Stomach (tissue), 9 donors: ENCODE results near the gene TENM4. TPM values are rescaled to one million over a fixed set of nuclear protein-coding genes. Genes with fewer than 3 reads are reported as not detected.

ENCODE experiments used
- DNase-seq, 2 donors: peaks; one replicate each; pipeline versions ENCODE4 v3.0.0 to v3.0.0-alpha.2; 2013 to 2019
- H3K27ac ChIP-seq, 5 donors: fragments of 200-600 bp in 4 of 5; sonication (generic) in 4 of 5; one replicate each; pipeline ENCODE4 v1.5.1; 2013 to 2019; ENCODE audit warnings: mild to moderate bottlenecking in 1 of 5, moderate library complexity in 1 of 5
- H3K27me3 ChIP-seq, 3 donors: fragments of 200-600 bp; sonication (generic); one replicate each; pipeline ENCODE4 v1.5.1; 2017 to 2019; ENCODE audit warnings: mixed run types in 1 of 3
- H3K36me3 ChIP-seq, 4 donors: fragments of 200-600 bp; sonication (generic); 1 replicate in 3 of 4; 2 replicates in 1 of 4; pipeline ENCODE4 v1.5.1; 2016 to 2019
- H3K4me1 ChIP-seq, 4 donors: fragments of 200-600 bp; sonication (generic); one replicate each; pipeline ENCODE4 v1.5.1; 2016 to 2019
- H3K4me3 ChIP-seq, 4 donors: fragments of 200-600 bp; sonication (generic) in 3 of 4; one replicate each; pipeline ENCODE4 v1.5.1; 2016 to 2019; ENCODE audit warnings: mild to moderate bottlenecking in 1 of 4
- H3K9me3 ChIP-seq, 4 donors: fragments of 200-600 bp; sonication (generic); one replicate each; pipeline ENCODE4 v1.5.1; 2016 to 2019
- EP300 ChIP-seq: sonication (generic); formaldehyde crosslinking; IDR thresholded peaks from one replicate; pipeline ENCODE4 v1.6.1; 2017; ENCODE audit warnings: antibody characterized with exemption
- POLR2A ChIP-seq, 4 donors: fragments of 450-650 bp; IDR thresholded peaks; one replicate each; pipeline ENCODE4 v1.6.1; 2016; ENCODE audit warnings: antibody characterized with exemption in 4 of 4, control low read depth in 2 of 4, mild to moderate bottlenecking in 1 of 4, moderate library complexity in 1 of 4
- POLR2AphosphoS5 ChIP-seq, 3 donors: sonication (generic); formaldehyde crosslinking; IDR thresholded peaks; one replicate each; pipeline ENCODE4 v1.6.1; 2016; ENCODE audit warnings: antibody characterized with exemption in 3 of 3
- WGBS, 5 donors: extraction: QIAGEN DNeasy Blood & Tissue Kit in 3 of 5; methylation state at CpG; one replicate each; pipeline versions ENCODE4 v1.1.5 to v1.1.7; 2013 to 2018; 5-methylcytosine and 5-hydroxymethylcytosine counted together
- intact Hi-C: fragments of 100-400 bp; cut with DNase I; formaldehyde crosslinking; loops from one replicate; pipeline ENCODE4 v1.15.1; 2023; ENCODE audit warnings: low total_unique reads
- polyA plus RNA-seq, 3 donors: library from polyadenylated mRNA; stranded (reverse); fragments of 200-250 nt; gene quantifications; one replicate each; pipeline ENCODE4 v1.2.3, GENCODE V29; 2013
- total RNA-seq, 5 donors: library from RNA; depleted of rRNA; stranded (reverse); fragments of >200 nt; gene quantifications; one replicate each; pipeline versions ENCODE4 v1.1.0 to v1.2.3, GENCODE V29; 2014 to 2016
- TF ChIP-seq, protein P1 (sequence below), 7 experiments: fragments of 450-650 bp in 4 of 7; fragments of 200-600 bp in 3 of 7; sonication (generic) in 3 of 7; IDR thresholded peaks; one replicate each; pipeline ENCODE4 v1.5.1; 2016 to 2019; ENCODE audit warnings: antibody characterized with exemption in 7 of 7, control low read depth in 2 of 7, mild to moderate bottlenecking in 1 of 7
- donor health status: healthy with polysubstance abuse.
- donor health status: Bipolar disorder and iron deficiency.
- donor health status: healthy.

Gene TENM4
- total and polyA plus RNA-seq, 8 donors, result 0.06 to 13.2 (median 0.87) TPM; not detected in 1

DNA sequence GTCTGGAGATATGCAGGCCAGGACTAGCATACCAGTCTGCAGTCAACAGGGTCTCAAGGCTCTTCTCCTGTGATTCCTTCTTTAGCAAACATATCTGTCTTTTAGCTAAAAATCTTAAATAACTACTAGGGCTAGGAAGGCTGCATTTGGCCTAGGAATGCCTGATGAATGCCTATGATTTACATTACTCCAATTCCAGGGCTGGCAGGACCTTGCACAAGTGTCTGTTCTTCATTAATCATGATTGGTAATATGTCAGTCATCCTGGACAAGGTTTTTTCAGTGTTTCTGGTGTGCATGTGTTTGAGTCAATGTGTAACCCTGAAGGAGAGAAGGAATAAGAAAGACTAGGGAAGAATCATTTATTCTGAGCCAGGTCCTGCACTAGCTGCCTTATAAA, 585.7 kb downstream of the TENM4 start:
- no peak for DNase-seq
- H3K4me1 ChIP-seq, result no peaks in the 10 kb centered on the region
- H3K27ac ChIP-seq, result no peak overlapping the region
- no peaks in the 10 kb centered on the region for H3K36me3 ChIP-seq
- no peak for TF ChIP-seq EP300
- TF ChIP-seq POLR2AphosphoS5 (IDR thresholded peaks at IDR 0.05), result no peak
- no peak for TF ChIP-seq POLR2A (IDR thresholded peaks at IDR 0.05)
- TF ChIP-seq, protein P1, sequence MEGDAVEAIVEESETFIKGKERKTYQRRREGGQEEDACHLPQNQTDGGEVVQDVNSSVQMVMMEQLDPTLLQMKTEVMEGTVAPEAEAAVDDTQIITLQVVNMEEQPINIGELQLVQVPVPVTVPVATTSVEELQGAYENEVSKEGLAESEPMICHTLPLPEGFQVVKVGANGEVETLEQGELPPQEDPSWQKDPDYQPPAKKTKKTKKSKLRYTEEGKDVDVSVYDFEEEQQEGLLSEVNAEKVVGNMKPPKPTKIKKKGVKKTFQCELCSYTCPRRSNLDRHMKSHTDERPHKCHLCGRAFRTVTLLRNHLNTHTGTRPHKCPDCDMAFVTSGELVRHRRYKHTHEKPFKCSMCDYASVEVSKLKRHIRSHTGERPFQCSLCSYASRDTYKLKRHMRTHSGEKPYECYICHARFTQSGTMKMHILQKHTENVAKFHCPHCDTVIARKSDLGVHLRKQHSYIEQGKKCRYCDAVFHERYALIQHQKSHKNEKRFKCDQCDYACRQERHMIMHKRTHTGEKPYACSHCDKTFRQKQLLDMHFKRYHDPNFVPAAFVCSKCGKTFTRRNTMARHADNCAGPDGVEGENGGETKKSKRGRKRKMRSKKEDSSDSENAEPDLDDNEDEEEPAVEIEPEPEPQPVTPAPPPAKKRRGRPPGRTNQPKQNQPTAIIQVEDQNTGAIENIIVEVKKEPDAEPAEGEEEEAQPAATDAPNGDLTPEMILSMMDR (IDR thresholded peaks at IDR 0.05), result no peak
- intact Hi-C loops, result no loop called here
- no peak overlapping the region for H3K4me3 ChIP-seq
- no peaks in the 10 kb centered on the region for H3K9me3 ChIP-seq
- no peaks in the 10 kb centered on the region for H3K27me3 ChIP-seq

GRCh38 chr11:78853521-78853920, 587.3 kb downstream of the TENM4 start:
- Histone ChIP-seq H3K4me3 (no peak overlapping the region), H3K9me3 (no peaks in the 10 kb centered on the region), H3K27me3 (no peaks in the 10 kb centered on the region), H3K27ac (no peak overlapping the region), H3K4me1 (no peaks in the 10 kb centered on the region), H3K36me3 (no peaks in the 10 kb centered on the region)
- DNase-seq, result no peak
- TF ChIP-seq POLR2AphosphoS5 (IDR thresholded peaks at IDR 0.05), result no peak
- no peak for TF ChIP-seq EP300
- TF ChIP-seq POLR2A (IDR thresholded peaks at IDR 0.05), result no peak
- TF ChIP-seq, protein P1 (IDR thresholded peaks at IDR 0.05), result no peak
- intact Hi-C loops, result no loop called here
- WGBS, 5 donors, result 70 to 92% (median 89%) methylated on average over 3 of the region's 3 CpGs

DNA sequence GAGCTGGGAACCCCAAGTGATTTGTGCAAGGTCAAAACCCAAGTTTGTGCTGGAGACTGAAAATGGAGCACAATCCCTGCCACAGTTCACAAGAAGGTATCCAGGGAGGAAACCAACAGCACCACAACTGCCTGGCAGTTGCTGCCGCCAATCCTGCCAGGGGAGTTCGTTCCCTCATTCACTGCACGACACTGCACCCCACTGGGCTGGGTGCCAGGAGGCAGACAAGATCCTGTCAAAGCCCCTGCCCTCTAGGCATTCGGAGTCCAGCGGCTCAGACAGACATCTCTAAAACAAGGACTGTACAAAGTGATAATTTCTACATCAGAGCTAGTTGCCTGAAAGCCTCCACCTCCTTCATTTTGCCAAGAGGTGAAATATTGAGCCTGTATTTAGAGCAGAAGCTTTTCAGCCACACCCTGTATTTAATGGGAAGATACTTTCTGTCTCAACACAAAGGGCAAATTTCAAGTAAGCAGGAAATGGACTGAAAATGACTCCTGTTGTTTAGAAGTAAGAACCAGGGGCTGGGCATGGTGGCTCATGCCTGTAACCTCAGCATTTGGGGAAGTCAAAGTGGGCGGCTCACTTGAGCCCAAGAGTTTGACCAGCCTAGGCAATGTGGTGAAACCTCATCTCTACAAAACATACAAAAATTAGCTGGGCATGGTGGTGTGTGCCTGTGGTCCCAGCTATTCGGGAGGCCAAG, 588.8 kb downstream of the TENM4 start:
- no peak overlapping the region for H3K27ac ChIP-seq
- H3K36me3 ChIP-seq, result no peaks in the 10 kb centered on the region
- intact Hi-C loops, result no loop called here

DNA sequence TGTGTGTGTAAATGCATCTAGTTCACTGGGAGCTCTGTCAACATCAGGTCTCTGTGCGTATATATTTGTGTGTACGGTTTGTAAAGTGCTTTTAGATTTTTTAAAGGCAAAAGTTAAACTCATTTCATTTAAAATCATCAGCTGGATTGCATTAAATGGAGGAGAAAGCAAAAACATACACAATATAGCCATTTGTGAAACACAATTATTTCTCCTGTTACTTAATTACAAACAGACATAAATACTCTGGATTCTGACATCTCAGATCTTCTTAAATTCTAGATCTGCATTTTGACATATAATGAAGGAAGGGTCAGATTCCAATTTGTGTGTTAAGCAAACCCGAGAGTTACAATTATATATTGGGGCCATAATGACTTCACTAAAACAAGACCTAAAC, 590.8 kb downstream of the TENM4 start:
- no peaks in the 10 kb centered on the region for H3K4me1 ChIP-seq
- WGBS, 5 donors, result 60 to 83% (median 65%) methylated on average over 3 of the region's 3 CpGs
- no peak overlapping the region for H3K4me3 ChIP-seq
- TF ChIP-seq POLR2AphosphoS5 (IDR thresholded peaks at IDR 0.05), result no peak
- TF ChIP-seq, protein P1 (IDR thresholded peaks at IDR 0.05), result no peak
- no peak for TF ChIP-seq EP300
- no peak for TF ChIP-seq POLR2A (IDR thresholded peaks at IDR 0.05)
- no peaks in the 10 kb centered on the region for H3K9me3 ChIP-seq
- no peaks in the 10 kb centered on the region for H3K27me3 ChIP-seq
- no peak for DNase-seq
- H3K27ac ChIP-seq, result no peak overlapping the region
- intact Hi-C loops, result no loop called here
- no peaks in the 10 kb centered on the region for H3K36me3 ChIP-seq

More for the DNA sequence above, 588.8 kb downstream of the TENM4 start:
- TF ChIP-seq POLR2AphosphoS5 (IDR thresholded peaks at IDR 0.05), result no peak
- TF ChIP-seq EP300, result no peak
- TF ChIP-seq, protein P1 (IDR thresholded peaks at IDR 0.05), result no peak
- no peak for TF ChIP-seq POLR2A (IDR thresholded peaks at IDR 0.05)
- H3K9me3 ChIP-seq, result no peaks in the 10 kb centered on the region
- no peaks in the 10 kb centered on the region for H3K27me3 ChIP-seq
- 73 to 86% (median 79%) methylated on average over 7 of the region's 7 CpGs for WGBS, 5 donors
- no peak for DNase-seq
- H3K4me1 ChIP-seq, result no peaks in the 10 kb centered on the region
- H3K4me3 ChIP-seq, result no peak overlapping the region
